HL-60 (cell line): ENCODE results near the gene ALDH4A1.

ENCODE experiments used
- CTCF ChIP-seq: IDR thresholded peaks from one replicate; pipeline ENCODE4 v1.5.1; 2011; ENCODE audit warnings: low read length, control low read depth, inconsistent platforms; ENCODE audit not compliant: insufficient read depth
- POLR2AphosphoS5 ChIP-seq: IDR thresholded peaks from 2 replicates; pipeline ENCODE4 v1.6.1; 2012; ENCODE audit warnings: low read depth
- TF ChIP-seq, protein P1 (sequence below): IDR thresholded peaks from 2 replicates; pipeline ENCODE4 v1.6.1; 2012; ENCODE audit warnings: low read depth; ENCODE audit not compliant: insufficient replicate concordance

GRCh38 chr1:18880585-18880984 lies 21.8 kb downstream of the ALDH4A1 start:
- TF ChIP-seq CTCF (no peak), POLR2AphosphoS5 (no peak)
- TF ChIP-seq, protein P1, sequence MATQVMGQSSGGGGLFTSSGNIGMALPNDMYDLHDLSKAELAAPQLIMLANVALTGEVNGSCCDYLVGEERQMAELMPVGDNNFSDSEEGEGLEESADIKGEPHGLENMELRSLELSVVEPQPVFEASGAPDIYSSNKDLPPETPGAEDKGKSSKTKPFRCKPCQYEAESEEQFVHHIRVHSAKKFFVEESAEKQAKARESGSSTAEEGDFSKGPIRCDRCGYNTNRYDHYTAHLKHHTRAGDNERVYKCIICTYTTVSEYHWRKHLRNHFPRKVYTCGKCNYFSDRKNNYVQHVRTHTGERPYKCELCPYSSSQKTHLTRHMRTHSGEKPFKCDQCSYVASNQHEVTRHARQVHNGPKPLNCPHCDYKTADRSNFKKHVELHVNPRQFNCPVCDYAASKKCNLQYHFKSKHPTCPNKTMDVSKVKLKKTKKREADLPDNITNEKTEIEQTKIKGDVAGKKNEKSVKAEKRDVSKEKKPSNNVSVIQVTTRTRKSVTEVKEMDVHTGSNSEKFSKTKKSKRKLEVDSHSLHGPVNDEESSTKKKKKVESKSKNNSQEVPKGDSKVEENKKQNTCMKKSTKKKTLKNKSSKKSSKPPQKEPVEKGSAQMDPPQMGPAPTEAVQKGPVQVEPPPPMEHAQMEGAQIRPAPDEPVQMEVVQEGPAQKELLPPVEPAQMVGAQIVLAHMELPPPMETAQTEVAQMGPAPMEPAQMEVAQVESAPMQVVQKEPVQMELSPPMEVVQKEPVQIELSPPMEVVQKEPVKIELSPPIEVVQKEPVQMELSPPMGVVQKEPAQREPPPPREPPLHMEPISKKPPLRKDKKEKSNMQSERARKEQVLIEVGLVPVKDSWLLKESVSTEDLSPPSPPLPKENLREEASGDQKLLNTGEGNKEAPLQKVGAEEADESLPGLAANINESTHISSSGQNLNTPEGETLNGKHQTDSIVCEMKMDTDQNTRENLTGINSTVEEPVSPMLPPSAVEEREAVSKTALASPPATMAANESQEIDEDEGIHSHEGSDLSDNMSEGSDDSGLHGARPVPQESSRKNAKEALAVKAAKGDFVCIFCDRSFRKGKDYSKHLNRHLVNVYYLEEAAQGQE: no peak
